Stimulated activated CD8-positive, alpha-beta memory T cell treated with anti-CD3 and anti-CD28 coated beads, Interleukin-4, amount 100 ng/mL, for 48 hours (primary cell): ENCODE results near the gene RAB40A.

Source experiments
- DNase-seq: peaks from one replicate; pipeline ENCODE4 v3.0.0-alpha.2; 2020

The RAB40A gene, protein sequence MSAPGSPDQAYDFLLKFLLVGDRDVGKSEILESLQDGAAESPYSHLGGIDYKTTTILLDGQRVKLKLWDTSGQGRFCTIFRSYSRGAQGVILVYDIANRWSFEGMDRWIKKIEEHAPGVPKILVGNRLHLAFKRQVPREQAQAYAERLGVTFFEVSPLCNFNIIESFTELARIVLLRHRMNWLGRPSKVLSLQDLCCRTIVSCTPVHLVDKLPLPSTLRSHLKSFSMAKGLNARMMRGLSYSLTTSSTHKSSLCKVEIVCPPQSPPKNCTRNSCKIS

DNA sequence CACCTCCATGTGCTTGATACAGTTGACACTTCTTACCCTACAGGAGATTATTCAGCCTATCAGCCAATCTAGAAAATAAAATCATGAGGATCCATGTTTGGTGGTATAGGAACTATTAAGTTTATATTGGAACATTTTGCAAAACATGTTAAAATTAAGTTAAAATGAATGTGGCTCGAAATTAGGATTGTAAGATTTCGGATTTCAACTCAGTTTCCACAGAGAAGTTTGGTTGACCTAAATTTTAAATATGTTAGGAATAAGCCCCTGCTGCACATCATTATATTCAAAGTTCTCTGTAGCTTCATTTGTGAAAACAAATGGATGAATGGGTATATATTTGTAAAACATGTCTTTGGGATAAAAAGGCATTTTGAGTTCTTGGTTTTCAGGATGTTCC, at the start of gene RAB40A:
Gene RAB40A (minus strand): TSS at position 101 of the 400 bp plus-strand sequence. CDS start 18,733 bp downstream, outside the sequence.
- no peak for DNase-seq

DNA sequence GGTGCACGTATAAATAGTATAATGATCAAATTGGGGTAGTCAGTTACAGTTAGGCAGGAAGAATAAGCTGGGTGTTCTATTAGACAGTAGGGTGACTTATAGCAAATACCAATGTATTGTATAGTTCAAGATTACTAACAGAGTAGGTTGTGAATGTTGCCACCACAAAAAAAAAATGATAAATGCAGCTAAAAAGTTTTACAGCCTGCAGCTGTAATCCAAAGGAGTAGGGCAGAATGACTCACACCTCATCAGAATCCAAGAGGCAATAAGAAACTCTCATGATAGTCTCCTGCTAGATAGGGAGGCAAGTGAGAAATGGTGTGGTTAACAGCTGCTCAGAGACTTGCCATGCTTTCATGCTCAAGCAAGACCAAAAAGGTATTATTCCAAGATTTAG, 46.5 kb upstream of the RAB40A start:
- no peak for DNase-seq

DNA sequence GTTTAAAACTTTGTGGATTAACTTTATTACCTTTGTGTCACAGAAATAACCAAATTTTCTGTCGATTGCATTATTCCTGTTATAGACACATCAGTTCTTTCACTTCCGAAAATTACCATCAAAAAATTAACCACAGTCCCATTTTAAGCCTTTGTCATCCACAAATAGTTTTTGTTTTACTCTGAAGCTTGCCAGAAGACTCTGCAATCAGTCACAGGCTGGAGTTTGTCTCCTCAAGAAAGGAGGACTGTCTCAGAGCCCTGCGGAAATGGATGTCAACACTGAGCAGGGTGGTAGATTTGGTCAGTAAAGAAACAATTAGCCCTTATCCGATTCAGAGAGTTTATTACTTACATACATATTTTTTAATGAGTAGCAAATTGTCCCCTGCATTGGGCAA, 45.9 kb upstream of the RAB40A start:
- DNase-seq, result no peak

DNA sequence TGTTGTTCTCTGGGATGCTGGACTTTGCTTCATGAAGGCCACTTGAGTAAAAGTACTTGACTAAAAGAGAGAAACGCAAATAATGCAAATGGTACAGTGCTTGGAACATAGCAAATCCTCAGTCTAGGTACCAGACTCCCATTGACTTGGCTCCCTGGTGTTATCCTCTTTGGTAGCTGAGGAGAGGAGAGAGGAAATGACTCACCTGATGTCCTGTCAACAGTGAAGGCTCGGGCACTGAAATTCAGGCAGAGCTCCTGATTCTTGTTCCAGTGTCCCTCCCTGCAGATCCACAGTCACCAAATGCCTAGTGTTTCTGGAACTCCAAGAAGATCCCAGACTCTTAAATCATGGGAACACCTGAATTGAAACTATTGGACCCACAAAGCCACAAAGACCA, 43.5 kb upstream of the RAB40A start:
- DNase-seq, result no peak

DNA sequence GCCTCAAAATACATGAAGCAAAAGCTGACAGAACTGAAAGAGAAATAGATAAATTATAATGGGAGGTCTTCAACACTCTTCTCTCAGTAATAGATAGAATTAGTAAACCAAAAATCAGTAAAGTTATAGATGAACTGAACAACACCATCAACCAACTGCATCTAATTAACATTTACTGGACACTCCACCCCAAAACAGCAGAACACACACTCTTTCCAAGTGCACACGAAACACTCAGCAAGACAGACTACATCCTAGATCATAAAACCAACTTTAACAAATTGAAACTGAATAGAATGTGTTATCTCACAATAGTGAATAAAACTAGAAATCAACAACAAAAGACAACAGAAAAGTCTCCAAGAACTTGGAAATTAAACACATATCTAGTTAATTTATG, 41.0 kb upstream of the RAB40A start:
- DNase-seq, result no peak

DNA sequence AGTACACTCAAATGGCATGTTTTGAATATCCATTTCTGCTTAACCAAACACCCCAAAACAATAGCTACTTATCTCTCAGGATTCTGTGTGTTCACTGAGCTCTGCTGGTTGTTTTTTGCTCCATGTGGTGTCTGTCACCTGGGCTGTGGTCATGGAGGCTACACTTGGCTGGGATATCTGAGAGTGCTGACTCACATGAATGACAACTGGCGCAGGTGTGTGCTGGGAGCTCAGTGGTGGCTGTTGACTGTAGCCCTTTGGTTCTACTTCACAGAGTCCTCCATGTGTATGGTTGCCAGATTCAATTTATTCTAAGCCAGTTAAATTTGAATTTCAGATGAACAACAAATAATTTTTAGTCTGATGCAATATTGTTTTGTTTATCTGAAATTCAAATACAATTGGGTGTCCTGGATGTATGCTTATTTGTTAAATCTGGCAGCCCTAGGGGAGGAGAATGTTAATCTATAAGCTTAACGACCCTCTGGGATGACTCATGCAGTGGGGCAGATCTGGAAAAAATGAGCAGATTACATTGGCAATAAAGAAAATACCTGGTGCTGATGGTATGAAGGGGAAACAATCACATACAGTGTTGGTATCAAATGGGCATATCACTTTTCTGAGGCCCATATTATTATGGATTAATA, 37.8 kb upstream of the RAB40A start:
- no peak for DNase-seq

DNA sequence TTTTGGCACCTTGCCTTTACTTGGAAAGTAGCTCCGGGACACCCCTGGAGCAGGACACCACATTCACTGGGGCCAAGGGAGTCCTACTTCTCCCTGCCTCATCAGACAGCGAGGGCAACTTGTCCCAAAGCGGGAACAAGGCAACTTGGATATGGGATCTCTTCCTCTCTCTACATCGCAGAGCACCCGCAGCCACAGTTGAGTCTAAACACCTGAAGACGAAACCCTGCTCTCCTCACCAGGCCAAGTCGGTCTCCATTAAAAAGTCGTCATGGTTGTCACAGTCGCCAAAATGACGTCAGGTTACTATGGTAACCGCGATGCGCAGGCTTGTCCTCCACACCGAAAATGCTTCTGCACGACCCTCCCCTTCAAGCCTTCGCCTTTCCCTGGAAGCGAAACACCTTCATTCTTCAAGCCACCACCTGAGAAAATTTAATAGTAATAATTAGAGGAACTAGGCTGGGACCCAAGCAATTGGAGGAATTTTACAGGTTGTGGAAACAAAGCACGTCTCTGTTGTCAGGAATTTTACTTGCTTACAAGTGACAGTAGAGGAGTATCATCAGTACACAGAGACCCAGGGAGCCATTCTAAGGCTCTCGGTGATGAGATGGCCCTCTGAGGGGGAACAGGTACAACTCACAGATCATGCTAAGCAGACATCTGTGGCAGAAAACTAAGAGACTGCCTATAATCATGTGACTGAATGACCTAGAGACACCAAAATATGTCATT, 35.6 kb upstream of the RAB40A start:
- peak; percentile 74 for DNase-seq

DNA sequence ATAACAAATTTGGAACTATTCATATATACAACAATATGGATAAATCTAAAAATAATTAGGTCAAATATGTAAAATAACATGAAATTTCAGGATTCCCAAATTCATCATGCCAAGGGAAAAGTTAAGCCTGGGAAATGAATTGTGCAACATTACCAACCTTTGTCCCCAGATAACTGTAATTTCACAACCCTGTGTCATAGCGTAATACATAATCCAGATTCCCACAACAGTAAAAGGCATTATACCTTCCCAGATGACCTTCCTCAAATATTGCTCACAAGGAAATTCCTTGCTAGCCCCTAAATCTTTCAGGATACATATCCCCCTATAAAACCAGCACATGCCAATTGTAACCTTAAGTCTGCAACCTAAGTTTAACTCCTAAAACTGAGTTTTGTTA, 32.9 kb upstream of the RAB40A start:
- no peak for DNase-seq

DNA sequence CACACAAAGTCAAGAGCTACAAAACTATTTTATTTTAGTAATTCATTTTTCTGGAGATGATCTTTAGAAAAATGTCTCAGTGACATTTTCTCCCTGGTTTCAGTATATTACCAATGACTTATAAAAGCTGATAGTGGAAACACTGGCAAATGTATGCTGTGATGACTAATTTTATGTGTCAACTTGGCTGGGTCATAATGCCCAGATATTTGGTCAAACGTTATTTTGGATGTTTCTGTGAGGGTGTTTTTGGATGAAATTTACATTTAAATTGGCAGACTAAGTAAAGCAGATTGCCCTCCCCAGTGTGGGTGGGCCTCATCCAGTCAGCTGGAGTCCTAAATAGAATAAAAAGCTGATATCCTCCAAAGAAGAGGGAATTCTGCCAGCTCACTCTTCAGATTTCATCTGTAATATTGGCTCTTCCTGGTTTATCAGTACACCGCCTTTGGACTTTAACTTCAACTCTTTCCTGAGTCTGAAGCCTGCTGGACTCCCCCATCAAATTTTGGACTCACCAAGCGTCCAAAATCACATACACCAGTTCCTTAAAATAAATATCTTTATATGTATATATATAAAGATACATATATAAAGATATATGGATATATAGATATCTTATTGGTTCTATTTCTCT, 31.2 kb upstream of the RAB40A start:
- no peak for DNase-seq

DNA sequence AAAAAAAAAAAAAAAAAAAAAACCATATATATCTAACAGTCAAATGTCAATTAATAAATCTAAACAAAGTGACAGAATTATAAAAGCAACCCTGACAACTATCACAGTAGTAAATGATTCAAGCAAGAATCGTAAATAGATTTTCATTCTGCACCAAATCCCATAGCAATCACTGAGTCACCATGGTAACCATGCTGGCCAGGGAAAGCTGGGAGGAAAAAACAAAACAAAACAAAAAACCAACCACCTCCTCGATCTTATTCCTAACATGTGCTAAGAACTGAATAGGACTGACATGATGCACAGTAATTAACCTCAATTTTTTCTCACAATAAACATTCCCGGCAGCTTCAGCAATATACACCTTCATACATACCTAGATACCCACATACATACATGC, 30.6 kb upstream of the RAB40A start:
- no peak for DNase-seq

DNA sequence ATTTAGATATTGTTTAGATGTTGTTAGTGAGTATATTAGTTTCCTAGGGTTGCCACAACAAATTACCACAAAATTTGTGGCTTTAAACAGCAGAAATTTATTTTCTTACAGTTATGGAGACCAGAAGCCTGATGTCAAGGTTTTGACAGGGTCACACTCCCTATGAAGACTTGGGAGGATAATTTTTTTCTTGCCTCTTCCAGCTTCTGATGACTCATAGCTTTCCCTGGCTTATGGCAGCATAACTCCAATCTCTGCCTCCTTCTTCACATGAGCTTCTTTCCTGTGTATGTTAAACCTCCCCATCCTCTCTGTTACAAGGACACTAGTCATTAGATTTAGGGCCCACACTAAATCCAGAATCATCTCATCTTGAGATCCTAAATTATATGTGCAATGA, 20.9 kb upstream of the RAB40A start:
- DNase-seq, result no peak

DNA sequence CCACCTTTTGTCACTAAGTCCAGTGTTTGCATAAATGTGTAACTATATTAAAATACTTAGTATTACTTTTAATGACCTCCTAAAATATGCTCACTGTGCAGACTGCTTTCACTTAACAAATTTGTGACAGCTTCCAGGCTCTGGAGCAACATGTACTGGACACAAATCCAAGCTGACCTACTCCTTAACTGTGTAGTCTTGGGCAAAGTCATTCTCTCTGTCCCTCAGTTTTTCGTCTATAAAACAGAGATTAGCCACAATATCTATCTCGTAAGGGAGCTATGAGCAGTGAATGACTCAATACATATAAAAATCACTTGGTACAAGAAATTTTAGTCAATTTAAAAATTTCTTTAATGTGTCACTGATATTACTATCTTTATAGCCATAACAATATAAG, 20.4 kb upstream of the RAB40A start:
- no peak for DNase-seq

DNA sequence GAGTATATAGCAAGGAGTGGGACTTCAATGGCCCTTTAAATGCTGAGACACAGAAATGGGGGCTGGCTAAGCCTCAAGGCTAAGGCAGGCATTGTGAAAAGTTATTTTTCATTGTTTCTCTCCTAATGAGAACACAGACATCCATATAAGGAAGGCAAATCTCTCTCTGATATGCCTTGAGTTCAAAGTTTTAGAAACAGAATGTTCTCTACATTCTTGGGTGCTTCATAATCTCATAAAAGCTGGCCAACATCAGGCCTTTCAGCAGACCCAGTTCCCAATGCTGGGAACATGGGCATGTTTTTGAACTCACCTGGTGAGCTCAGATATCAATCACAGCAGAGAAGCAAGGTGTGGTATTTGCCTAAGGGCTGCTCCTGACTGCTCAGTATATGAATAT, 19.4 kb upstream of the RAB40A start:
- DNase-seq, result no peak

DNA sequence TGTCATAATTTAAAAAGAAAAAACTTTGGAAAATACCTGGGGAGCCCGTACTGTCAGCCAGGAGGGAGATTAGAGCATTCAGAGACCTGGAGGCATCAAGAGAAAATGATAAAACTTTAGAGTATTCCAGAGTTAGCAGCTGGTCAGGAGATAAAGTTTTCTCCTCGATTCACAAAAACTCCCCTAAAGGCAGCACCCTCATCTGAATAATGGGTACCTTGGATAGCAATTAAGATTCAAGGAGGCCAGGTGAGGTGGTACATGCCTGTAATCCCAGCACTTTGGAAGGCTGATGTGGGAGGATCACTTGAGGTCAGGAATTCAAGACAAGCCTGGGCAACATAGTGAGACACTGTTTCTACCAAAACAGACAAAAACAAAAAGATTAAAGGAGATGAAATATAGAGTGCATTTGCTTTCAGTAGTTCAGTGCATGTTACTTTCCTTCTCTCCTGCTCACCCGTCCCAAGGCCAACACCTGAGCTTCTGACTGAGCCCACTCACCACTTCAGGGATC, 18.6 kb upstream of the RAB40A start:
- DNase-seq, result no peak

DNA sequence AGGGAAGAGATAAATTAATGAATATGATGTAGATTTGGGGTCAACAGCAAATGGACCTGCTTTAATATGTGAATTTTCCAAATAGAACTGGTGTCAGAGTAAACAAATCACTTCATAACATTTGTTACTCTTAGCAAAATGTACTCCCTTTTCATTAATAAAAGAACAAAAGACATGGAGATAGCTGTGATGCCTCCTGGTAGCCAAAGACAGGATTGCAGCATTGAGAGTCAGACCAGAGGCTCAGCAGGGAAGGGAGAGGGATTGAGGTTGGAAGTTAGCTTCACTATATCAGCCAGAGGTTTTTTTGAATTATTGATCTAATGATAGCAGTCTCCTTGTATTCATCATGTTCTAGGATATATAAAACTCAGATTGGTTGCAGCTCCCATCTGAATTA, 17.4 kb upstream of the RAB40A start:
- no peak for DNase-seq

DNA sequence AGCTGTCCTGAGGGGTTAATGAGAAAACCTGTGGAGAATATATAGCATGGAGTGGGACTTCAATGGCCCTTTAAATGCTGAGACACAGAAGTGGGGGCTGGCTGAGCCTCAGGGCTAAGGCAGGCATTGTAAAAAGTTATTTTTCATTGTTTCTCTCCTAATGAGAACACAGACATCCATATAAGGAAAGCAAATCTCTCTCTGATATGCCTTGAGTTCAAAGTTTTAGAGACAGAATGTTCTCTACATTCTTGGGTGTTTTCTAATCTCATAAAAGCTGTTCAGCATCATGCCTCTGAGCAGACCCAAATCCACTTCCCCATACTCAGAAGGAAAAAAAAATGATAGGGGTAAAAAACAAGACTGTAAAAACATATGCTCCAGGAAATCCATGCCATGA, 16.8 kb upstream of the RAB40A start:
- no peak for DNase-seq

DNA sequence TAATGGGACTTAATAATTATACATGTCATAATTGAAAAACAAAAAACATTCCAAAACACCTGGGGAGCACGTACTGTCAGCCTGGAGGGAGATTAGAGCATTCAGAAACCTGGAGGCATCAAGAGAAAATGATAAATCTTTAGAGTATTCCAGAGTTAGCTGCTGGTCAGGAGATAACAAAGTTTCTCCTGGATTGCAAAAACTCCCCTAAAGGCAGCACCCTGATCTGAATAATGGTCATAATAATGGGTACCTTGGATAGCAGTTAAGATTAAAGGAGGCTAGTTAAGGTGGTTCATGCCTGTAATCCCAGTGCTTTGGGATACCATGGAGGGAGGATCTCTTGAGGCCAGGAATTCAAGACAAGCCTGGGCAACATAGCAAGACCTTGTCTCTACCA, 15.9 kb upstream of the RAB40A start:
- DNase-seq, result no peak

DNA sequence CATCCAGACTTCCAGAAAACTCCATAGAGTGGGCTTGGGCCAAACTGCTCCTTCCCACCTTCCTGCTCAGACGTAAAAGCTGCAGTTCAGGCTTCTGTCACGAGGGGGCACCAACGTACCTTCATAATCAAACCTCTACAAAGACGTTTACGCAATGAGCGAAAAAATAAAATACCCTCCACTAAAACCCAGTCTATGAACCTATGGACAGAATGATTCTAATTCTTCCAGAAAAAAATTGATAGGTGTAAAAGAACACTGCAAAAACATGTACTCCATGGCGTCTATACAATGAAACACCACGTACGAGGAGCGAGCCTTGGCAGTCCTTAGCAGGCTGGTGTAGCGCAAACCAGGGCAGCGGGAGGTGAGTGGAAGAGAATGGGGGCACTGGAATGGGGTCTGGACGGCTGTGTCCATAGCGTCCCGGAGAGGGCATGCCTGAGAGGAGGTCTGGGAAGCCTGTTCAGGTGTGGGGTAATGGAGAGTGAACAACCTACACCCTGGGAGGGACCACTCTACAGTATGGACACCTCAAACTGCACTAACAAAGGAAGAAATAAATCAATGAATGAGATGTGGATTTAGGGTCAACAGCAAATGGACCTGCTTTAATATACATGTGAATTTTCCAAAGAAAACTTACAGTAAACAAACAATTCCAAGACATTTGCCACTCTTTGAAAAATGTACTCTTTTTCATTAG, 14.4 kb upstream of the RAB40A start:
- DNase-seq, result peak; percentile 86

DNA sequence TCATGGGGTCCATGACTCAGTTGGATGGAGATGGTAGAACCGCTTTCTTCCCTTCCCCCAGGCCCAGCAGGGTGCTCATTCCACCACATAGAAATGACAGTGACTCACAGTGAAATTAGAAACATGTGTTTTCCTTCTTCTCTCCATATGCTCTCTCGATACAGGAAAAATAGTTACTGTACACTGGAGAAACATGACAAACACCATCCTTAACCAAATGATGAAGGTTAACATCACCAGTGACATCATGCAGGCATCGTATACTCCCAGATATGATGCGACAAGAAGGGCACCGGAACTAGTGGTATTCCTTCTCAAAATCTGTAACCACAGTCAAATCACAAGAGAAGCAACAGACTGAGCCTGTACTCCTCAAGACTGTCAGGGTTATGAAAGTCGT, 11.7 kb upstream of the RAB40A start:
- DNase-seq, result no peak

DNA sequence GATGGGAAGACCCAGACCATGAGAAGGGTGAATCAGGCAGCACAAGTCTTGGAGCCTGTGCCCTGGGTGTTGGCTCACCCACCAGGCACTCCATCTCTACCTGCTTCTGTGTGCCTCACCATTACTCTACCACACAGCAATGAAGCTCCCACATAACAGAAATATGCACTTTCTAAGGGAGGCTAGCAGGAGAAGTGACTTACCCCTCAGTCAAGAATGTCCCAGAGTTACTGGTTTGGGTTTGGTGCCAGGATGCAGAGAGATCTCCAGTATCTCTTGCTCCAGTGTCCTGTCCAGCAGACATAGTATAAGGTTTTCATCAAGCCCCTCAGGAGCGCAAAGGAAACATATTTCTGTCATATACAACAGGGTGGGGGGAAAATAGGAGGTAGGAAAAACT, 11.3 kb upstream of the RAB40A start:
- no peak for DNase-seq

DNA sequence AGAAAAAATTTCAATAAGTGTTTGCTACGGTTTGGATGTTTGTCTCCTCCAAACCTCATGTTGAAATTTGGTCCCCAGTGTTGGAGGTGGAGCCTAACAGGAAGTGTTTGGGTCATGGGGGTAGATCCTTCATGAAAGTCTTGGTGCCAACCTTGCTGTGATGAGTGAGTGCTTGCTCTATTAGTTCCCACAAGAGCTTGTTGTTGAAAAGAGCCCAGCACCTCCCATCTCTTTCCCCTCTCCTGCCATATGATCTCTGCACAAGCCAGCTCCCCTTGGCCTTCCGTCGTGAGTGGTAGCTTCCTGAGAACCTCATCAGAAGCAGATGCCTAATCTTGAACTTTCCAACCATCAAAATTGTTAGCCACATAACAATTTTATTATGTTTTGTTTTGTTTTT, 10.3 kb upstream of the RAB40A start:
- DNase-seq, result no peak

DNA sequence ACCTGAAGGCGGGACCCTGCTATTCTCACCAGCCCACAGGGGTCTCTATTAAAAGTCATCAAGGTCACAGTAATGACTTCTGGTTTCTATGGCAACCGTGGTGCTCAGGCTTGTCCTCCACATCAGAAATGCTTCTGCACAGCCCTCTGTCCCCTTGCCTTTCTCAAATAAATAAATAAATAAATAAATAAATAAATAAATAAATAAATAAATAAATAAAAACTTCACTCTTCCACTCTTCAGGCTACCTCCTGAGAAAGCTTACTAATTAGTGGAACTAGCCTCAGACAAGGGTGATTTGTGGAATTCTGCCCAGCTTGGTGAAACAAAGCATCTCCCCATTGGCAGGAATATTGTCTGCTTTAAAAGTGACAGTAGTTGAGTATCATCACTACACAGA, 5.5 kb upstream of the RAB40A start:
- DNase-seq, result no peak

DNA sequence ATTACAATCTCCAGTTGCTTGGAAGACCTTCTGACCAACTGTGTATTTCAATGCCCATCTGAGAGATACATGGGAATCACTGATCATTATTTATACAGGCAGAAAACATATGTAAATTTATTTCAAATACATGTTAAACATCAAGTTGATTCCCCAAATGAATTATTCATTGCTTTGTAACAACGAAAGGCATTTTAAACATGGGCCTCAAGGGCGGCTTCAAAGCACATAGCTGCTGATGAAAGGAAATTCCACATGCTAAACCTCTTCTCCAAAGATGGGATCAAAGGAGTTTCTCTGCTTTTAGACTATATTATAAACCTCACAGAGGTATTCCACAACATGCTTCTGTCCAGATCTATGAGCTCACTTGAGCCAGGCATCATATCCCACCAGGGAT, 4.3 kb upstream of the RAB40A start:
- no peak for DNase-seq
